GM19239 (cell line): ENCODE measurements around the gene TOP2A.
A peak's percentile ranks its signal among the peaks of the same experiment; 100 is the strongest.
"Not testable (repeated sequence)": the region's sequence is repeated elsewhere in the genome, so short reads cannot be mapped to it uniquely, and the experiment has no call there.

Experiments
- DNase-seq: peaks from one replicate; pipeline ENCODE4 v3.0.0; 2011; ENCODE audit warnings: low spot score; ENCODE audit not compliant: insufficient read length
- FAIRE-seq: peaks from 2 replicates; lab custom pipeline; 2011; peaks lifted over from hg19 to GRCh38; lab: Jason Lieb, UNC

TOP2A gene

DNA sequence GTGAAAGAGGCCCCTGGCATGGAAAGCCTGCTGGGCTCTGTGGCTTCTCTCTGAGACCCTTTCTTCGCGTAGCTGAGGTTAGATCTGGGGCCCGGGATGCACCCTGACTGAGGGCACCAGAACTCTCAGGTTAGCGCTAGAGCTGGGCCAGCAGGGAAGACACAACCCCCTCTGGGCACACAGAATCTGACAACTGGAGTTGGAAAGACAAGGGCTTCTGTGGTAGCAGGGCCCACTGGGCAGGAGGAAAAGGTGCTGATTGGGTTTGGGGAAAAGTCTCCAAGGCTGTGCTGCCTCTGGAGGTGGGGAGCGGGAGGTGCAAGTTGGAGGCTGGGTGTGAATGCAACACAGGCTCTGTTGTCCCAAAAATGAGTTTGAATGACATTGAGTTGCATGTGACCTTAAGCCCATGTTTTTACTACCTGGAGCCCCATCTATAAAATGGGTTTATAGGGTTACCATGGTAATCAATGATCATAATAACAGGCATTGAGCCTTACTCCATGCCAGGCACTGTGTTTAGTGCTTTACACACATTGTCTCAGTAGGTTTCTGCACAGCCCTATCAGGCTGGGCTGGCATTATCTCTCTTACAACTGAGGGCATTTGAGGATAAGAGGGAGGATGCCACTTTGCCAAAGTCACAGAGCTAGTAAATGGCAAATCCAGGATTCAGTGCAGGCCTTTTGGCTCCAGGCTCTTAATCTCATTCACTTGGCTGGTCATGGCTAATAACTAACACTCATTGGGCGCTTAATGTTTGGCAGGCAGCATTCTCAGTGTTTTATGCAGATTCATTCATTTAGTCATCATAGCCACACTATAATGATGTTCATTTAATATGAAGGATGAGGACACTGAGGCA lies 16.1 kb upstream of the TOP2A start:
- DNase-seq: no peak

DNA sequence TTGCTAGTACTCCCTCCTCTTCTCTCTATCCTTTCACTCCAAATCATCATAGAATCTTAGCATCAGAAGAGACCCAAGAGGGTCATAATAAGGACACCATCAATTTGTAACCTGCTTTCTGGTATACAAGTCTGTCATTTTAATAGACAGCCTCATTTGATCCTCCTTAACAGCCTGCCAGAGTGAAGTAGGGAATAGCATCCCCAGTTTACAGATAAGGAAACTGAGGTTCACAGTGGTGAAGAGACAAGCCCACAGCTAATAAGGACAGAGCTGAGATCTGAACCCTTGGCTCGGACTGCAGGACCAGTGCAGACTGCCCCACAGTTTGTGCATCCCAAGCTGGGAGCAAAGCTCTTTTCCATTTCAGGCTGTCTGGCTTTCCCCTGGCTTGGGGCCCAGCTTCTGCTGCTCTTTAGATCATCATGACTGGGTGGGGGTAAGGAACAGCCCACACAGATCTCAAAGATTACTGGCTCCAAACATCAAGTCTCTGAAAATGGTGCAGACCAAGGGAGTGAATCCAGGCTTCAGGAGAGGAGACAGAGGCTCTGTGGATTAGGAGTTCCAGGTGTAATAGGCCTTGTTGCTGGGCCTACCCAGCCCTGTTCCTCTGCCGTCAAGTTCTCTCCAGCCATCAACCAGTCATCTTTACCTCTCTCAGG lies 15.3 kb upstream of the TOP2A start:
- DNase-seq (no peak), FAIRE-seq (no peak)

More for the DNA sequence above, 16.1 kb upstream of the TOP2A start:
- peak; percentile 85 for FAIRE-seq

DNA sequence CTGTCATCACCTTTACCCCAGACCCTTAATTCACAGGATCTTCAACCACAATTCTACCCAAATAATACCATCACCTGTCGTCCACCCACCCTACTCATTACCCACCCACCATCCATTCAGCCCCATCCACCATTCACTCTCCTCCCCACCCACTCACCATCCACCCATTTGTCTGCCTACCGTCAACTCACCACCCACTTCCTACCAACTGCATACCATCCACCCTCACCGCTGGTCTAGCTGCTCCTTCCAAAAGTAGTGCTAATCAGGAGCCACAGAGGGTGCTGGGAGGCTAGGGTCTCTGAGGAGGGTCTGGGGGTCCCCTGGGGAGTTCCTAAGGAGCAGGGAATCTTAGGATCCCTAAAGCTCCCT lies 13.5 kb upstream of the TOP2A start:
- FAIRE-seq: no peak
- no peak for DNase-seq

DNA sequence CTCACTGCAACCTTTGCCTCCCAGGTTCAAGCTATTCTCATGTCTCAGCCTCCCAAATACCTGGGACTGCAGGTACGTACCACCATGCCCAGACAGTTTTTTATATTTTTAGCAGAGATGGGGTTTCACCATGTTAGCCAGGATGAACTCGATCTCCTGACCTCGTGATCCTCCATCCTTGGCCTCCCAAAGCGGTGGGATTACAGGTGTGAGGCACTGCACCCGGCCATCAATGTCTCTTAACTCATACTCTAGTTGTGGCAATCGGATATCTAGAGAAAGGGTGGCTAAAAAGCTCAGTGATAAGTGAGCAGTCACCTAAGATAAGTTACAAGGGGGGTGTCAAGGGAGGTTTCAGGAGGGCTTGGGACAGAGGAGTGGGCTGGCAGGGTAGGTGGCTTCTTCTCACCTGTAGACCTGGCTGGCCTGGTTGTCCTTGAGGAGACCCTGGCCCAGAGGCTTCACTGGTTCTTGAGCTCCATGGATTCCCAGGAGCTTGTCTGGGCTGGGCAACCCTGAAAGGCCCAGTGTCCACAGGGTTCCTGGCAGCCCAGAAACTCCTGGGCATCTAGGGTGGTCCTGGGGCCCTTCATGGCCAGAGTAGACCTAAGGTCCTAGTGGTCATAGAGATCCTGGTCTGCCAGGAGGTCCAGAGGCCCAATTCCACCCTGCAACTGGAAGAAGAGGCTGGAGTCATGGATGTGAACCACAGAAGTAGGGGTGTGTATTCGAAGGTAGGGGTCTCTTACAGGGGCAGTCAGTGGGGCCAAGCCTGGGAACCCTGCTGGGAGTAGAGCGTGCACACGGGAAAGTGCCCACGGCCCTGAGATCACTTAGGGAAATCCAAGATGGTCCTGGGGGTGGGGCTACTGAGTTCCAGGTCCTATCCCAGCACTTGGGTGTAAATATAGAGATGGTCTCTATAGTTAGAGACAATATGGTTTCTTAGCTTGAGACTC lies 12.9 kb upstream of the TOP2A start:
- FAIRE-seq (no peak), DNase-seq (no peak)

DNA sequence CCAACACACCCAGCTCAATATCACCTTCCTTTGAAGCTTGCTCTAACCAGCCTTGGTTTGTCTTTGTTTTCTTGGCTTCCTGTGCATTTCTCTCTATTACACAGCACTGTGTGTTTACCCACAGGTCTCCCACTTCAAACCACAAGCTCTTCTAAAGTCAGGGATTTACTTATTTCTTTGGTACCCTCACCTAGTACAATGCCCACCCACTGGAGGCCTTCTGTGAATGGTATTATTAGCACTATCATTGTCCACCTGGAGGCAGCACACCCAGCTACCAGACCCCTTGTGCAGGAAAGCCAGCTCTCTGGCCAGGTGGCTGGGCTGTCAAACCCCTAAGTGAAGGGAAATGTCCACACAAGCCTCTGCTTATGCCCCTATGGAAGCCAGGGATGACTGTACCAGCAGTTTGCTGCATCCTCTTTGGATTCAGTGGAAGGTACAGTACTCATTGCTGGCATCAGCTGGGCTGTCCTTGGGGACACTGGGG lies 9.4 kb upstream of the TOP2A start:
- no peak for DNase-seq
- FAIRE-seq: no peak

DNA sequence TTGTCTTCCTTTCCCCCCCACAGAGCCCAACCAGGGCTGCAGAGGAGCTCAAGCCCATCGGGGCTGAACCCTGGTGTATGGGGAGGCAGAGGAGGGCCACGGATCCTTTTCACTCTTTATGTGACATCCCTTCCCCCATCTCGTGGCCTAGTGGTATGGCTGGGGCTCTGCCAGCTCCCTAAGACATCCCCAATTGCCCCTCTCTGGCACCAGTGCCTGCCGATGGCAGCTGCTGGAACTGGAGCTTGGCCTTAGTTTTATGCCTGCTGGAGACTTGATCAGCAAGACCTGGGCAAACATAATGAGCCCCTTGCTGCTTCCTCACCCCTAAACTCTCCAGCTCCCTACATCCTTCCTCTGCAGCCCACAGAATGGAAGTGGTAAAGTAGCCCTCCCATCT lies 8.0 kb upstream of the TOP2A start:
- DNase-seq: no peak
- FAIRE-seq: no peak

DNA sequence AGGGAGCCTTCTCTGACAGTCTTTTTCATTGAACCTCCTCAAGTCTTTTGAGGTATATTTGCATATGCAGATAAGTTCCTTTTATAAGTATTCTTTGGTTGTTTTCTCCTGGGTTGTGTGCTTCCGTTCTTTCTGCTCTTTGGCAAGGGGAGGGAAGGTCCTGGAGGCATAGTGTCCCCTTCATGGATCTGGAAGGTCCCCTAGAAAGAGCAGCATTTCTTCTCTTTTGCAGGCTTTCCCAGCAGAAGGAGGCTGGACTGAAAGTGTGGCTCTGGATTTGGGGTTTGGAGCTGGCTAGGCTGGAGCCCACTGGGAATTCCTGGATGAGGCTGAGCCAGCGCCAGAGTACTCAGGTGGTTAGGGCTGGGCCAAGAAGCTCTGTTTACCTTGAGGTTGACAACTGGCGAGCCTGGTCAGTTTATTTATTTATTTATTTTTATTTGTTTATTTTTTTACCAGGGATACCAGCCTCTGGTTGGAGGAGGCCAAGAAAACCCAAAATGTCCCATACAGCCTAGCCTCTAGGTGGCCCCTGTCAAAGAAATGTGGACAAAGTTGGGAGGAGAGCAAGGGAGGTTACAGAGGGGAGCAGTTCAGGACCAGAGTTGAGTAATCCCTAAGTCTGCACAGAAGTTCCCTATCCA lies 5.4 kb upstream of the TOP2A start:
- no peak for DNase-seq
- FAIRE-seq: no peak

DNA sequence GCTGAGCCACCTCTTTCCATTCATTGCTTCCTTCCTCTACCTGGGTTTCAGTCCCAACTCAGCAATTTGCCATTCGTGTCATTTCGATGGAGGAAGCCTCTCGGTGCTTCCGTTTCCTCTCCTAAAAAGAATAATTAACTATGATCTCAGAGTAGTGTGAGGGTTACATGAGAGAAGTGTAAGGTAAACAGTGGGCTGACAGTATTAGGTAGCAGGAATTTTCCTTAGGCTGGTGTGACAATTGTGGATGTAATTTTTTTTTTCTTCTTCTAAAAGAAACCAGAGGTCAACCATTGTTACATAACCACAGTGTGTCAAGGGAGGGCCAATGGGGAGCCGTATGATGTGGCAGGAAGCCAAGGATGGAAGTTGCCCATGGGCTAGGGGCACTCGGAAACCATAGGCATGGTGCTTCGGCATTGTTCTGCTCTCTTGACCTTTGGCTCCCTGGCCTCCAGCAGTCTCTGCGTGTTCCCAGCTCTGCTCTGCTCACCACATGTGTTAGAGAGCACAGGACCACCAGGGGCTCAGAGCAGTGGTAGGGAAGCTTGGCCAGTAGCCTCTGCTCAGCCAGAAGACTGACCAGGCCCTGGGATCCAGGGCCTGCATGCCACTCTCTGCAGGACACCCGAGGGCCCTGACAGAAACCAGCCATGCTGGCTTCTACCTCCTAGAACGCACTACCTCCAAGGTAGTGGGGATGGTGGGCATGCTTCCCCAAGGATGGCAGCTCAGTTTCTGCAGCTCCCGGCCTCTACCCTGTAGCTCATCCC lies 2.0 kb upstream of the TOP2A start:
- DNase-seq (no peak), FAIRE-seq (peak; percentile 39)

DNA sequence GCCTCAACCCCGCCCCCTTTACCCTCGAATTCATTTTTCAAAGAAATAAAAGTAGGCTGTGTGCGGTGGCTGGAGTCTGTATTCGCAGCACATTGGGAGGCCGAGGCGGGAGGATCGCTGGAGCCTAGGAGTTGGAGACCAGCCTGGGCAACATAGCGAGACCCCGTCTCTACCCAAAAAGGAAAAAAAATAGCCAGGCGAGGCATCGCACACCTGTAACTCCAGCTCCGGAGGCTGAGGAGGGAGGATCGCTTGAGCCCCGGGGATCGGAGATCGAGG lies 671 bp upstream of the TOP2A start:
- no peak for DNase-seq
- no peak for FAIRE-seq

DNA sequence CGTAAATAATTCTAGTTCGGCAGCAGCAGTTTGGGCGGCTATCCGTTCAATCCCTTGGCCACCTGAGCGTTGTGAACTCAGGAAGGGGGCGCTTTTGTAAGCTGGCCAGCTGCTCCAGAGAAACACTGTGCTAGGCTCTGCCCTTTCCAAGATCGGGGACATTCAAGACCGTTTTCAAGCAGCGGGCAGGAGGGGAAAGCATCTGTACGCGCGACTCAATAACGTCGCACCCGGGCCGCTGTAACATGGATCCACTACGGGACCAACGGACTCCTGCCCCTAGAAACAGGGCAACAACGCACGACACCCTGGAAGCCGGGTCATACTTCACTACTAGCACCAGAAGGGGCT lies 463 bp downstream of the TOP2A start:
- FAIRE-seq (peak; percentile 14), DNase-seq (no peak)

DNA sequence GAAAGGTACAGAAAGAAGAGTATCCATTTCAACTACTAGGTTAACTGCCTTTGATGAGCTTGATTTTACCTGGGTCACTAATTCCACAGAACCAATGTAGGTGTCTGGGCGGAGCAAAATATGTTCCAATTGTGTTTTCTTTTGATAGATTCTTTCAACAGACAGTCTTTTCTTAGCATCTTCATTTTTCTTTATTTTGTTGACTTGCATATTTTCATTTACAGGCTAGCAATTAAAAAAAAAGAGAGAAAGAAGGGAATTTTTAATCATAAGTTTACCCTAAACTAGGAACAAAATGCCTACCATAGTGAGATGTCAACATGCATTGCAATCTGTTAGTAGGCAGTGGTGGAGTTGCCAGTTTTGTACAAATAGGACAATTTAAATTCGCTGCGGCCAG lies 1.0 kb downstream of the TOP2A start:
- FAIRE-seq: no peak
- no peak for DNase-seq

DNA sequence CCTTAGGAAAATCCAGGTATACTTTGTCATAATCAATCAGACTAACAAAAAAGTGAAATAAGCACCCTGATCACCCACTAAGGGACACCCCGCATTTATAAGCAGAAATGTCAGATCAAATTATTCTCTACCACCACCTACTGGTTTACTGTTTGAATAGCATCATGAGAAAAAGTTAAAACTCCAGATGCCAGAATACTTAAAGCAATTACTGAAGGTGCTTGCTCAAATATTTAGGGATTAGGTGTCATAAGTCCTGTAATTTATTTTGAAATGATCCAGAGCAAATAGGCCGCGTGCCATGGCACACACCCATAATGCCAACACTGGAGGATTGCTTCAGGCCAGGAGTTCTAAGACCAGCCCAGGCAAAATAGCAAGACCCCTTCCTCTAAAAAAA lies 2.3 kb downstream of the TOP2A start:
- DNase-seq (no peak), FAIRE-seq (peak; percentile 59)

DNA sequence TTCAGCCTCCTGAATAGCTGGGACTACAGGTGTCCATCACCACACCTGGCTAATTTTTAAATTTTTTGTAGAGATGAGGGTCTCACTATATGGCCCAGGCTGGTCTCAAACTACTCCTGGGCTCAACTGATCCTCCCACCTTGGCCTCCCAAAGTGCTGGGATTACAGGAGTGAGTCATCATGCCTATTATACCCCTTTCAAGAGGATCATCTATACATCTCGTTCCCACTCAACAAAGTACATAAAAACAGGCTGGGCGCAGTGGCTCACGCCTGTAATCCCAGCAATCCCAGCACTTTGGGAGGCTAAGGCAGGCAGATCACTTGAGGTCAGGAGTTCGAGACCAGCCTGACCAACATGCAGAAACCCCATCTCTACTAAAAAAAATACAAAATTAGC lies 3.4 kb downstream of the TOP2A start:
- FAIRE-seq, DNase-seq: not testable (repeated sequence)

DNA sequence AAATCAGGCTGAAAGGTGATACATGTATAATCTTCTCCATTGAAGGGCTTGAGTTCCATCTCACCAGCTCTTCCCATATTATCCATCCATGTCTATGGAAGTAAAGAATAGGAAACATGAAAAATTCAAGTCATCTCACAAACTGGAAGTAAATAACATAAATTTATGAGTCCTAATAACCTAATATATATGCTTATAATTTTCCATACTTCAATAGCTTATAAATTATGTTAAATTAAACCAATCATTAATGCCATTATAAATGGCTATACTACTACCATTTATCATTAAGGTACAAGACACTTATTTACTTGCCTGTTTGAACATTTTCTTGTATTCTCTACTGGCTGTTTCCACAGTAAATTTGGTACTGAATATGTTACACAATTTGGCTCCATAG lies 4.8 kb downstream of the TOP2A start:
- no peak for FAIRE-seq
- no peak for DNase-seq

DNA sequence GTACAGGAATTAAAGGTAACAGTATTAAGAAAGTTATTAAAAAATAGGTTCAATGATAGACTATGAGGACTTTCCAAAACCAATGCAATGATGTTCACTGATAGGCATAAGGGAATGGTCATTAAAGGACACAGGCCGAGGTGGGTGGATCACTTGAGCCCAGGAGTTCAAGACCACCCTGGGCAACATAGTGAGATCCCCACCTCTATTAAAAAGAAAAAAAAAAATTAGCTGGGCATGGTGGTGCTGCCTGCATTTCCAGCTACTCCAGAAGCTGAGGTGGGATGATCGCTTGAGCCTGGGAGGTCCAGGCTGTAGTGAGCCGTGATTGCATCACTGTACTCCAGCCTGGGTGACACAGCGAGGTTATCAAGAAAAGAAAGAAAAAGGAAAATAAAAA lies 5.9 kb downstream of the TOP2A start:
- FAIRE-seq (no peak), DNase-seq (no peak)

DNA sequence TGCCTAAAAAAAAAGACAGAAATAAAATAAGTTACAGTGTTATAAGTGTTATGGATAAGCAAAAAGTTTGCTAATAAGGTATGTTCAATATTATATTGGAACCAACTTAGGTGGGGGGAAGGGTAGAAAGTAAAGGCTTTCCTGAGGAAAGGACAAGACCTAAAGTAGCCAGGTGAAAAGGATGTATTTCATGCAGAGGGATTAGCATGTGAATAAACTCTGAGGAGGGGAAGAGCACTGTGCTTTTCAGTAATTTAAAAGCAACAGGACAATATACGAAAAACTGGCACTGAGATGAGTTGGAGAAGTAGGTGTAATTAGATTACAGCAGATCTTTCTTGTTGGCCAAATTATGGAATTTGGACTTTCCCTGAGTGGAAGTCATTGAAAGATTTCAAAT lies 7.6 kb downstream of the TOP2A start:
- no peak for DNase-seq
- FAIRE-seq: no peak

DNA sequence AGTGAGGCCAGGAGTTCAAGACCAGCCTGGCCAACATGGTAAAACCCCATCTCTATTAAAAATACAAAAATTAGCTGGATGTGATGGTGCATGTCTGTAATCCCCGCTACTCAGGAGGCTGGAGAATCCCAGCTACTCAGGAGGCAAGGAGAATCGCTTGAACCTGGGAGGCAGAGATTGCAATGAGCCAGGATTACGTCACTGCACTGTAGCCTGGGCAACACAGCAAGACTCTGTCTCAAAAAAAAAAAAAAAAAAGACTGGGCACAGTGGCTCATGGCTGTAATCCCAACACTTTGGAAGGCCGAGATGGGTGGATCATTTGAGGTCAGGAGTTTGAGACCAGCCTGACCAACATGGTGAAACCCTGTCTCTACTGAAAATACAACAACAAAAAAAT lies 8.2 kb downstream of the TOP2A start:
- DNase-seq, FAIRE-seq: not testable (repeated sequence)

DNA sequence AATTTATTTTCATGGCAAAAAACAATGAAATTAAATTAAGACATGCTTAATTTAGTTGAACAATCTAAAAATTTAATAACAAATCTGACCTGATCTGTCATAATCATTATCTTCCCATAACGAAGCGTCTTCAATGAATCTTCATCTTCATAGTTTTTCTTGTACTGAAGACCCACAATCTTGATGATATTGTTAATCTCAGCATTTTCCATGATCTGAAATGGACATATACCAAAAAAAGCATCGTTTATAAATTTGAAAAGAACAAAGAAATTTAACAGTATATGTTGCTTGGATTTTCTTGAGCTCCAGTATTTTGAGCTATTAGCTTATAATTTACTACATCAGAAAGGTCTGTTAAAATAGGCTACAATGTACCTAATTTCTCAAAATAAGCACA lies 10.2 kb downstream of the TOP2A start:
- FAIRE-seq: no peak
- no peak for DNase-seq

DNA sequence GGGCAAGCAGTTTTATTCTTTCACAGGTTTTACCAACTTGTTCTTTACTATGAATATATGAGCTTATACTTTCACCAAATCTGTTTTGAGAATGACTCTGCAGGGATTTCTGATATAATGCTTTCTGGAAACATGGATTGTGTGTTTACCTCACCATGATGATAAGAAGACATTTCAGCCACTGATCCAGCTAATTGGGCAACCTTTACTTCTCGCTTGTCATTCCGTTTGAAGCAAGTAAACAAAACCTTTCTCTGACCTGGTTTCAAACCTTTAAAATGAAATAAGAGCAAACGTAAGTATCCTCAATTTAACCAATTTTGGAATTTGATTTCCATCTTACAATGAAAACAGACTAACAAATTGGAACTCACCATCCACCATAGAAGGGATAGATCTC lies 13.7 kb downstream of the TOP2A start:
- DNase-seq (no peak), FAIRE-seq (no peak)

DNA sequence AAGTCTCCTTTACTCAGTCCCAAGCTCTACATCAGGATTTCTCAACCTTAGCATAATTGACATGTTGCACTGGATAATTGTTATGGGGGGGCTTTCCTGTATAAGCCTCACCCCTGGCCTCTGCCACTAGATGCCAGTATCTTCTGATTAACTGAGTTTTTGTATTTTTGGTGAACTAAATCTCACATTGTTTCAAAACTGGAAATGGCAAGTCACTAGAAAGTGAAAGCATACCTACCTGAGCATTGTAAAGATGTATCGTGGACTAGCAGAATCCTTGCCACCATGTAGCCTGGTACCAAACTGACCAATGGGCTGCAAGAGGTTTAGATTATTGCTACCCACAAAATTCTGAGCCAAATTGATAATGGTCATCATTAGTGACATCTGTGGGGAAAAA lies 15.0 kb downstream of the TOP2A start:
- no peak for FAIRE-seq

More for the DNA sequence above, 15.0 kb downstream of the TOP2A start:
- no peak for DNase-seq
